Fibroblast of lung (primary cell): ENCODE results near the gene PCGF5. TPM values are rescaled to one million over a fixed set of nuclear protein-coding genes. Genes with fewer than 3 reads are reported as not detected.

Experiments
- DNase-seq, 2 donors: peaks; one replicate each; pipeline versions ENCODE4 v3.0.0 to v3.0.0-alpha.2; 2010; ENCODE audit warnings: low read depth in 2 of 2
- H2AFZ ChIP-seq: 2 replicates; pipeline ENCODE4 v1.5.1; 2012; ENCODE audit warnings: low read length, control low read depth, inconsistent platforms
- H3K27ac ChIP-seq: 2 replicates; pipeline ENCODE4 v1.5.1; 2011; ENCODE audit warnings: low read length, control low read depth; ENCODE audit not compliant: insufficient read depth
- H3K27me3 ChIP-seq: 2 replicates; pipeline ENCODE4 v1.5.1; 2011; ENCODE audit warnings: mild to moderate bottlenecking, low read length; ENCODE audit not compliant: control insufficient read depth, insufficient read depth
- H3K36me3 ChIP-seq: 2 replicates; pipeline ENCODE4 v1.5.1; 2011; ENCODE audit warnings: low read length; ENCODE audit not compliant: control insufficient read depth, insufficient read depth
- H3K4me1 ChIP-seq: 2 replicates; pipeline ENCODE4 v1.5.1; 2011; ENCODE audit warnings: low read length; ENCODE audit not compliant: control insufficient read depth, insufficient read depth; ENCODE audit errors: extremely low read depth
- H3K4me2 ChIP-seq: 2 replicates; pipeline ENCODE4 v1.5.1; 2011; ENCODE audit warnings: low read length, control low read depth; ENCODE audit not compliant: insufficient read depth; ENCODE audit errors: extremely low read depth
- H3K4me3 ChIP-seq, 4 experiments: fragments of 200-600 bp in 1 of 4; sonication (generic) in 1 of 4; replicated peaks in 1 of 4; 2 replicates each; pipeline ENCODE4 v1.5.1; 2011 to 2016; ENCODE audit warnings: low read length in 4 of 4, low read depth in 3 of 4, mild to moderate bottlenecking in 3 of 4, control low read depth in 2 of 4, inconsistent platforms in 1 of 4, mixed read lengths in 1 of 4; ENCODE audit not compliant: insufficient read depth in 1 of 4; ENCODE audit errors: control extremely low read depth in 1 of 4
- H3K79me2 ChIP-seq: 2 replicates; pipeline ENCODE4 v1.5.1; 2012; ENCODE audit warnings: mild to moderate bottlenecking, low read length, inconsistent platforms; ENCODE audit not compliant: control insufficient read depth, insufficient read depth
- H3K9ac ChIP-seq: 2 replicates; pipeline ENCODE4 v1.5.1; 2011; ENCODE audit warnings: mild to moderate bottlenecking, low read length, control low read depth; ENCODE audit not compliant: insufficient read depth
- H3K9me3 ChIP-seq: 2 replicates; pipeline ENCODE4 v1.5.1; 2012; ENCODE audit warnings: low read depth, low read length; ENCODE audit not compliant: control insufficient read depth, insufficient read depth
- H4K20me1 ChIP-seq: 2 replicates; pipeline ENCODE4 v1.5.1; 2011; ENCODE audit warnings: low read length; ENCODE audit not compliant: control insufficient read depth, insufficient read depth; ENCODE audit errors: extremely low read depth
- EZH2 ChIP-seq: IDR thresholded peaks from 2 replicates; pipeline ENCODE4 v1.5.1; 2012; ENCODE audit warnings: low read length, control low read depth, mild to moderate bottlenecking; ENCODE audit errors: missing control alignments
- polyA plus RNA-seq, 2 donors: library from polyadenylated mRNA; depleted of rRNA in 1 of 2; stranded (reverse) in 1 of 2; unstranded in 1 of 2; fragments of >200 nt; gene quantifications; 2 replicates each; pipeline ENCODE4 v1.2.1, GENCODE V29; 2011 to 2012; ENCODE audit warnings: missing spikeins in 1 of 2
- total RNA-seq: library from RNA; depleted of rRNA; stranded (reverse); fragments of >200 nt; gene quantifications from 2 replicates; pipeline ENCODE4 v1.2.1, GENCODE V29; 2014
- TF ChIP-seq, protein P1 (sequence below), 2 donors: IDR thresholded peaks in 1 of 2; conservative IDR thresholded peaks in 1 of 2; 1 replicate in 1 of 2; 2 replicates in 1 of 2; pipeline ENCODE4 v1.5.1; 2011 to 2012; ENCODE audit warnings: low read length in 2 of 2, control low read depth in 1 of 2, inconsistent platforms in 1 of 2, low read depth in 1 of 2, mild to moderate bottlenecking in 1 of 2

The PCGF5 gene
- total and polyA plus RNA-seq, 2 donors (not counting 1 experiment from before 2014, with no cell fraction given) = 31.3 to 31.5 TPM

DNA sequence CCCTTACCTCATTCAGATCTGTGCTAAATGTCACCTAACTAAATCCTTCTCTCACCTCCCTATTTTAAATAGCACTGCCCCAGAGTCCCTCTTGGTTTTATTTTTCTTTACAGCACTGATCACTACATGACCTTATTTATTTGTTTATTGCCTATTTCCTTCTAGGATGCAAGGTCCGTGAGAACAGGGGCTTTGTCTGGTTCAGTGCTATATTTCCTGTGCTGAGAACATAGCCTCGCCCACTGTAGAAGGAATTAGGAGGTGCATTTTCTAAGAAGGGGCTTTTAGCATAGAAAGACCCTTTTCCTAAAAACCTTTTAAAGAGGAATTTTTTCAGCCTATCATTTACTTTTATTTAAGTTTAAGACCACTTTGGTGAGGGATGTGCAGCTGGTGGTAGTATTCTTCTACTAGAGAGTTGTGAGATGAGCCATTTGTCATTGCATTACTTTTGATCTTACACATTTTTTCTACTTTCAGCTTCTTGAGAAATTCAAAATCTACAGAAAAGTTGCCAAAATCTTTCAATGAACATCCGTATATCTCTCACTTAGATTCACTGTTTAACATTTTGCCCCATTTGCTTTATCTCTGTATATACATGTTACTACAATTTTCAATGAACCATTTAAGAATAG lies 13.5 kb upstream of the PCGF5 start:
- H3K4me2 ChIP-seq = no peak overlapping the region
- no peak overlapping the region for H2AFZ ChIP-seq
- no peaks in the 10 kb centered on the region for H4K20me1 ChIP-seq
- H3K36me3 ChIP-seq = no peaks in the 10 kb centered on the region
- H3K4me3 ChIP-seq = no peak overlapping the region
- H3K4me1 ChIP-seq = no peaks in the 10 kb centered on the region
- no peak overlapping the region for H3K27ac ChIP-seq
- H3K79me2 ChIP-seq = no peaks in the 10 kb centered on the region
- H3K9ac ChIP-seq = no peak overlapping the region
- DNase-seq = no peak
- TF ChIP-seq EZH2 = no peak
- TF ChIP-seq, protein P1, sequence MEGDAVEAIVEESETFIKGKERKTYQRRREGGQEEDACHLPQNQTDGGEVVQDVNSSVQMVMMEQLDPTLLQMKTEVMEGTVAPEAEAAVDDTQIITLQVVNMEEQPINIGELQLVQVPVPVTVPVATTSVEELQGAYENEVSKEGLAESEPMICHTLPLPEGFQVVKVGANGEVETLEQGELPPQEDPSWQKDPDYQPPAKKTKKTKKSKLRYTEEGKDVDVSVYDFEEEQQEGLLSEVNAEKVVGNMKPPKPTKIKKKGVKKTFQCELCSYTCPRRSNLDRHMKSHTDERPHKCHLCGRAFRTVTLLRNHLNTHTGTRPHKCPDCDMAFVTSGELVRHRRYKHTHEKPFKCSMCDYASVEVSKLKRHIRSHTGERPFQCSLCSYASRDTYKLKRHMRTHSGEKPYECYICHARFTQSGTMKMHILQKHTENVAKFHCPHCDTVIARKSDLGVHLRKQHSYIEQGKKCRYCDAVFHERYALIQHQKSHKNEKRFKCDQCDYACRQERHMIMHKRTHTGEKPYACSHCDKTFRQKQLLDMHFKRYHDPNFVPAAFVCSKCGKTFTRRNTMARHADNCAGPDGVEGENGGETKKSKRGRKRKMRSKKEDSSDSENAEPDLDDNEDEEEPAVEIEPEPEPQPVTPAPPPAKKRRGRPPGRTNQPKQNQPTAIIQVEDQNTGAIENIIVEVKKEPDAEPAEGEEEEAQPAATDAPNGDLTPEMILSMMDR (conservative IDR thresholded peaks at IDR 0.05 in 1 of 2, IDR thresholded peaks at IDR 0.05 in 1 of 2; ENCODE audit: low read depth in 1 of 2, low read length in 2 of 2) = no peak
- H3K9me3 ChIP-seq = no peaks in the 10 kb centered on the region
- H3K27me3 ChIP-seq = no peaks in the 10 kb centered on the region

DNA sequence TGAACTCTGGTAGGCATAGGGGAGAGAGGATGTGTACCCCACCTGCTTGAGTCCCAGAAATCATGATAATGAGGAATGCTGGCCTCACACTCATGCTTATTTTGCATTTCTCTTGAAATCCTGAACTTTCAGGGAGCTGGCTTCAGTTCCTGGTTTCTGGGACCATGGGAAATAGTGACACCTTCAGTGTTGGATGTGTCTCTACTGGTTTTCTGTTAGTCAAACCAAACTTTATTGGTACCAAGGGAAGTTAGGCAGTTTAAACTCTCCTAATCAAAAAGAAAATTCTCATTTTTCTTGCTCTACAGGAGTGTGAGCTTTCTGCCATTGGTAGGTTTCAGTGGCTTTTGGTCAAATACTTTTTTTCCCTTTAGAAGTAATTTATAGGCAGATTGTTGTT lies 11.8 kb upstream of the PCGF5 start:
- TF ChIP-seq EZH2 = no peak
- TF ChIP-seq, protein P1 (conservative IDR thresholded peaks at IDR 0.05 in 1 of 2, IDR thresholded peaks at IDR 0.05 in 1 of 2; ENCODE audit: low read depth in 1 of 2, low read length in 2 of 2) = no peak
- H3K4me2 ChIP-seq = no peak overlapping the region
- no peak overlapping the region for H2AFZ ChIP-seq
- no peaks in the 10 kb centered on the region for H3K27me3 ChIP-seq
- H3K9ac ChIP-seq = no peak overlapping the region
- H3K4me3 ChIP-seq = no peak overlapping the region
- no peak overlapping the region for H3K27ac ChIP-seq
- no peak for DNase-seq
- no peaks in the 10 kb centered on the region for H3K79me2 ChIP-seq
- H4K20me1 ChIP-seq = no peaks in the 10 kb centered on the region
- H3K9me3 ChIP-seq = no peaks in the 10 kb centered on the region
- H3K36me3 ChIP-seq = no peaks in the 10 kb centered on the region
- H3K4me1 ChIP-seq = no peaks in the 10 kb centered on the region

DNA sequence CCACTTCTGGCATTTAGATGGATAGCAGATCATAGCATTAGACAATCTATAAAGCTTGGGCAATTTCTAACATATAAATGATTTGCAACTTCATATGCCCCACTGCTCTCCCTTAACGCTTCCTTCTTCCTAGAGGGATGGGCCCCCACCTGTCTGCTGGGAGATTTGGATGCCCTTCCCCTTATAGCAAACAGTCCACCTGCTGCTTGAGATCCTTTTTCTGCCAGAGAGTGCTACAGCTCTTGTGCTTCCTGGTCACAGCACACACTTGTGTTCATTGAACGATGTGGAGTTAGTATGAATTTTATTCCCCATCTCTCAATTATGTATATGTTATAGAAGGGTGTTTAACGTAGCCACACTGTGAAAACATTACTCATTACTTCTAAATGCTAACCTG lies 10.4 kb upstream of the PCGF5 start:
- Histone ChIP-seq H3K27me3 (no peaks in the 10 kb centered on the region), H3K4me1 (no peaks in the 10 kb centered on the region), H3K9ac (no peak overlapping the region), H2AFZ (no peak overlapping the region), H4K20me1 (no peaks in the 10 kb centered on the region), H3K4me2 (no peak overlapping the region), H3K27ac (no peak overlapping the region), H3K79me2 (no peaks in the 10 kb centered on the region), H3K9me3 (no peaks in the 10 kb centered on the region), H3K36me3 (no peaks in the 10 kb centered on the region), H3K4me3 (no peak overlapping the region)
- no peak for DNase-seq
- TF ChIP-seq, protein P1 (conservative IDR thresholded peaks at IDR 0.05 in 1 of 2, IDR thresholded peaks at IDR 0.05 in 1 of 2; ENCODE audit: low read depth in 1 of 2, low read length in 2 of 2) = no peak
- no peak for TF ChIP-seq EZH2
